Tongue (tissue), 2 donors: ENCODE results near the gene RPL39L. TPM values are rescaled to one million over a fixed set of nuclear protein-coding genes. Genes with fewer than 3 reads are reported as not detected.

Experiments used
- DNase-seq: peaks from one replicate; pipeline ENCODE4 v3.0.0-alpha.2; 2015
- total RNA-seq: library from RNA; depleted of rRNA; stranded (reverse); fragments of >200 nt; gene quantifications from one replicate; pipeline ENCODE4 v1.2.3, GENCODE V29; 2014

The RPL39L gene
- total RNA-seq, 1 donor from 2014 or later: 3.0 TPM

DNA sequence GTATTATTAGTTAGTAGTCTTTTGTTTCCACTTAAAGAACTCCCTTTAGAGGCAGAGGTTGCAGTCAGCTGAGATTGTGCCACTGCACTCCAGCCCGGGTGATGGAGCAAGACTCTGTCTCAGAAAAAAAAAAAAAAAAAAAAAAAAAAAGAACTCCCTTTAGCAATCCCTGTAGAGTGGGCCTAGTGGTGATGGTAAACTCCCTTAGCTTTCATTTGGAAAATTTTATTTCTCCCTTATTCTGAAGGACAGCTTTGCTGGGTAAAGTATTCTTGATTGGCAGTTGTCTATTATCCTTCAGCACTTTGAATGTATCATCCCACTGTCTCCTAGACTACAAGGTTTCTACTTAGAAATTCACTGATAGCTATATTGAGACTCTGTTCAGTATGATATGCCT lies 46.0 kb downstream of the RPL39L start:
- no peak for DNase-seq

- no peak for DNase-seq
Observed at GRCh38 chr3:187088701-187089100, 50.6 kb downstream of the RPL39L start.

- DNase-seq: no peak
Observed at GRCh38 chr3:187086831-187087230, 52.5 kb downstream of the RPL39L start.

DNA sequence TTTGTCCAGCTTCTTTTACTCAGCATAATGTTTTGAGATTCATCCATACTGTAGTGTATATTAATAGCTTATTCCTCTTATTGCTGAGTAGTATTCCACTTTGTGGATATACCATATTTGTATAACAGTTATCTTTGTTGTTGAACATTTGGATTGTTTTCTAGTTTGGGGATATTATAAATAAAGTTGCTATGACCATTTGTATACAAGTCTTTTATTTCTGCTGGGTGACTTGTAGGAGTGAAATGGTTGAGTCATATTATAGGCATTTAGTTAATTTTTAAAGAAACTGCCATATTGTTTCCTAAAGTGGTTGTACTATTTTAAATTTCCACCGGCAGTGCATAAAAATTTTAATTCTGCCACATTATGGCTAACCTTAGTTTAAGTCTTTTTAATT lies 53.4 kb downstream of the RPL39L start:
- DNase-seq: no peak

- DNase-seq: no peak
Observed at GRCh38 chr3:187085021-187085666, 54.2 kb downstream of the RPL39L start.

- no peak for DNase-seq
Observed at GRCh38 chr3:187084580-187084979, 54.7 kb downstream of the RPL39L start.

DNA sequence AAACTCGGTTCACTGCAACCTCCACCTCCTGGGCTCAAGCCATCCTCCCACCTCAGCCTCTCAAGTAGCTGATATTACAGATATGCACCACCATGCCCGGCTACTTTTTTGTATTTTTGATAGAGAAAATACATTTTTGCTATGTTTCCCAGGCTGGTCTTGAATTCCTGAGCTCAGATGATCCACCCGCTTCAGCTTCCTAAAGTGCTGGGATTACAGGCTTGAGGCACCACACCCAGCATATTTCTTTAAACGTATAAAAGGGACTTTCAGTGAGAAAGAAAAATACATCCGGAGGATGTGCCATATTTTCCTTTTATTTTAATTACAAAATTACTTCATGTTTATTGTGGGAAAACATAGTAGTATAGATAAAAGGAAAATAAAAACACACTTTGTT lies 55.2 kb downstream of the RPL39L start:
- no peak for DNase-seq

GRCh38 chr3:187082758-187083375 lies 56.4 kb downstream of the RPL39L start:
- no peak for DNase-seq

- no peak for DNase-seq
Observed at GRCh38 chr3:187080799-187081450, 58.4 kb downstream of the RPL39L start.

- DNase-seq: no peak
Observed at GRCh38 chr3:187079090-187080022, 59.9 kb downstream of the RPL39L start.

- DNase-seq: no peak
Observed at GRCh38 chr3:187077537-187077936, 61.8 kb downstream of the RPL39L start.

DNA sequence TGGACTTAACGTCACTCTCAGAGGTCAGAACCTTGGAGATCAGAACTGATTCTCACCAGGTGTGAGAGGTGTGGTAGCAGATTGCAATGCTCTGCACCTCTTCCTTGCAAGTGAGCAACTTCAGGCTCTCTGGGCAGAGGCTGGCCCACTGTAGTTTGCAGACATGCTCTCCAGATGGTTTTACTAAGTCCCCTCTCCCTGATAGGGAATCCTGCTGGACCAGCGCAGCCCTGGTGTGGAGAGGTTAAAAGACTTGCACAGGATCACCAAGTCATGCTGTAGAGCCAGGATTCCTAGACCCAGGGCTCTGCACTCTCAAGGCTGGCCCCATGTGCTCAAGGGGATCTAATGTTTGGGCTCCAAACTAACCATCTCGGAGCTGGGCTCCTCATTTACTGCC lies 62.2 kb downstream of the RPL39L start:
- DNase-seq: no peak

GRCh38 chr3:187076297-187076696 lies 63.0 kb downstream of the RPL39L start:
- no peak for DNase-seq

GRCh38 chr3:187074846-187075245 lies 64.5 kb downstream of the RPL39L start:
- DNase-seq: no peak

- no peak for DNase-seq
Observed at GRCh38 chr3:187073581-187074098, 65.7 kb downstream of the RPL39L start.

- no peak for DNase-seq
Observed at GRCh38 chr3:187072511-187072910, 66.8 kb downstream of the RPL39L start.

- peak; percentile 20 for DNase-seq
Observed at GRCh38 chr3:187072102-187072501, 67.2 kb downstream of the RPL39L start.

Other genes starting within 250 kb of the RPL39L start
- 34.3 TPM for gene ST6GAL1, start 209.0 kb downstream of the RPL39L start, total RNA-seq
- 1.0 TPM for gene RTP1, start 58.0 kb upstream of the RPL39L start, total RNA-seq
- 12.0 TPM for gene MASP1, start 152.2 kb upstream of the RPL39L start, total RNA-seq
- gene RTP4, start 228.9 kb upstream of the RPL39L start, total RNA-seq: not detected